GM19025 (cell line): ENCODE results near the gene TMEM95.

Experiments used
- ATAC-seq: cut with Tn5 transposase; IDR thresholded peaks from one replicate; pipeline ENCODE4 v1.9.1; 2021; ENCODE audit warnings: mild to moderate bottlenecking, low read depth, moderate library complexity; ENCODE audit not compliant: unreplicated experiment

The TMEM95 gene

GRCh38 chr17:7355053-7355452 lies at the start of gene TMEM95:
TMEM95 (plus strand) TSS chr17:7355156; CDS start chr17:7355205, 49 bp downstream.
- no peak for ATAC-seq

GRCh38 chr17:7306911-7307685 lies 47.9 kb upstream of the TMEM95 start, which contains the start of gene EIF5A:
EIF5A (plus strand) TSS chr17:7307628; CDS start chr17:7309636, 2,008 bp downstream.
- peak; percentile 63 for ATAC-seq

DNA sequence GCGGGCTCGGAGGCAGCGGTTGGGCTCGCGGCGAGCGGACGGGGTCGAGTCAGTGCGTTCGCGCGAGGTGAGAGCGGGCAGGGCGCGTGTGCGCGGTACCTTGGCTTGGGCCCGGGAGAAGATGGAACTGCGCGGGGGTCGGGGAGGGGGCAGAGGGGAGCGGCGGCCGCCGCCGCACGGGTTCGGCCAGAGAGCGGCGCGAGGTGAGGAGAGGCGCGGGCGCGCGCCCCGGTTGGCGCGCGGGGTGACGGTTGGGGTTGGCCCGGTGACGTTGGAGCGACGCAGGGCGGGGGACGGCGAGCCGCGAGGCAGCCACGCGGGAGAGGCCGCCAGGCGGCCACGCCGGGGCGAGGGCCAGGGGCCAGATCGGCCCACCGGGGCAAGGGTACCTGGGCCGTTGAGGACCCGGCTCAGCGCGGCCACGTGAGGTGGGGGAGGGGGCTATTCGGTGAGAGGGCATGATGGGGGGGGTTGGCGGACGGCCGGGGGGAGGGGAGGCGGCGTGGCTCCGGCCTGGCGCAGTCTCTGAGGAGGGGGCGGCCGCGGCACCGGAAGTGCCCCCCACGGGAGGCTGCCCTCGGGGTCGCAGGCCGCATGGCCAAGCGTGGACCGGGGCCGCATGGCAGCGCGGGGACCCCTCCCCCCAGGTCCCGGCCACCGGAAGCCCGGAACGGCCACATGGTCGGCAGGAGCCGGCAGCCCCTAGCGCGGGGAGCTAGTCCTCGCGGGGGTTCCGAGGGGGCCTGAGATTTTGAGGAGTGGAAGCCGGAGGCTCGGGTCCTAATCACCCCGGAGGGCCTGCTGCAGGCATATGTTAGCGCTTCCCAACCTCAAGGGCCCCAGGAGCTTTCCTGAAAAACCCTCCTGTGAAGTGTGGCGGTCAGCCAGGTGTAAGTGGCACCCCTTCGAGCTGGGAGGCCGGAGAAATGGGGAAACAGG lies 47.0 kb upstream of the TMEM95 start:
- peak; percentile 3 for ATAC-seq

GRCh38 chr17:7308625-7309433 lies 46.1 kb upstream of the TMEM95 start:
- no peak for ATAC-seq

- ATAC-seq = no peak
These were observed 45.3 kb upstream of the TMEM95 start for GRCh38 chr17:7309628-7310027.

GRCh38 chr17:7311110-7311705 lies 43.7 kb upstream of the TMEM95 start:
- ATAC-seq = no peak

GRCh38 chr17:7312432-7313087 lies 42.4 kb upstream of the TMEM95 start:
- no peak for ATAC-seq

- no peak for ATAC-seq
These were observed 41.7 kb upstream of the TMEM95 start for GRCh38 chr17:7313088-7313889.

GRCh38 chr17:7313890-7314718 lies 40.9 kb upstream of the TMEM95 start:
- no peak for ATAC-seq

- ATAC-seq = peak; percentile 83
These were observed 40.0 kb upstream of the TMEM95 start, which contains the start of gene GPS2 for GRCh38 chr17:7314719-7315569. GPS2 (minus strand) TSS chr17:7315360; CDS start chr17:7315052, 308 bp downstream.

DNA sequence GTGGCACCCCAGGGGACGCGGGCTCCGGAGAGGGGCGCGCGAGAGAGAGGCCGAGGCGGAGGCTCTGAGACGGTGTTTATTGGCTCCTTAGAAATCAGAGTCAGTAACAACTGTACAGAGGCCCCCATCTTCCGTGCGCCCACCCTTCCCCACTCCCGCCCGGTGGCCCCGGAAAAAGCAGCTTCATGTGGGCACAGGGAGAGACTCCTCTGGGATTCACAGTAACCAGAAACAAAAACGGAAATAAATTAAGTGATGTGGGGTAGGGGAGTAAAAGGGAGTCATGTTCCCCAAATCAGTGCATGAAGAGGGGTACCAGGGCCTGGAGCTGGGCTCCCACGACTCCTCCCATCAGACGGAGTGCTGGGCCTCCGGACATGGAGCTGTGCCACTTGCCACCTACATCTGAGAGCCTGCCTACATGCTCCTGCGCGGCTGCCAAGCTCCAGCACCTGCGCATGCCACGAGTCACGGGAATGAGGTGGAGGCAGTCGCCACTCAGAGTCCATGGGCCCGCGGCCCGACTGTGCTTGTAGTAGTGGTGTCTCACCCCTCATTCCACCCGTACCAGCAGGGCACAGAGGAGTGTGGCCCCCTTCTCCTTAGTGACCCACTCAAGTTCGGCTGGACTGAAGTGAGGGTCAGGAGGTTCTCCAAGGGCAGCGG lies 39.3 kb upstream of the TMEM95 start:
- ATAC-seq = no peak

- ATAC-seq = no peak
These were observed 37.7 kb upstream of the TMEM95 start for GRCh38 chr17:7317161-7317803.

DNA sequence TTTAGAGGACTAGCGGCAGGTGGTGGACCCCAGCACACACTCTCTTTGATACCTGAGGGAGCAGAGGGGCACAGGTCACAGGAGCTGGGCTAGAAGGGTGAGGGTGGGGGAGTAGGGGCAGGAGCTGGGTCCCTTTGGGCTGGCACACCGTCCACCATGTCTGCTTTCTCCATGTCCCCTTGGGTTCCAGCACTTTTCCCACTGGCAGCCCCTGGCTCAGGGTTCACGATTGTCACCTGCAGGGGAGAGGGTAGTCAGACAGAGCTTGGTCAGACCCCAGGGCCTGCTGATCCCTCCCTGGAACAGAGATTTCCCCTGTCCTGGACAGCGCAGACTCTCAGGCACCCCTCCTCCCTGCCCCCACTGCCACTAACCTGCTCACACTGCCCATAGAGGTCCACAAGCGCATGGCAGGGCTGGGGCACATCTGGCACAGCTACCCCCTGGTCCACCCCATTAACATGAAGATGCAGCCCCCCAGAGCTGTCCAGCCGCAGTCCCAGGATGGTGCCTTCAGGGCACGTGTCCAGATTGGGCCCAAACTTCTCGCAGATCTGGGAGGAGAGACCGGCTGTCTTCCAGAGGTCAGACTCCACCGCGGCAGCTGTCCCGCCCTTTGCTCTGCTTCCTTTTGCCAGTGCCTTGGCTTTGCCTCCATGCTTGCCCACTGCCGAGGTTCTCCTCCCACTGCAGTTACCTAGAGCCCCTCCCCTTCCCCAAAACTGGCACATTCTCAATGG lies 36.7 kb upstream of the TMEM95 start:
- ATAC-seq = no peak

GRCh38 chr17:7321466-7321865 lies 33.5 kb upstream of the TMEM95 start:
- ATAC-seq = no peak

- no peak for ATAC-seq
These were observed 32.3 kb upstream of the TMEM95 start for GRCh38 chr17:7322520-7323194.
